GM18526 (cell line): ENCODE measurements around the gene TRPM8.

Experiments
- POLR2A ChIP-seq: IDR thresholded peaks from 3 replicates; pipeline ENCODE4 v1.6.1; 2011; ENCODE audit not compliant: insufficient read length; ENCODE audit errors: extremely low read depth

The TRPM8 gene

GRCh38 chr2:233982421-233983121 lies 65.4 kb downstream of the TRPM8 start:
- no peak for TF ChIP-seq POLR2A

- TF ChIP-seq POLR2A: no peak
These were observed 66.3 kb downstream of the TRPM8 start for GRCh38 chr2:233983445-233983844.

- no peak for TF ChIP-seq POLR2A
These were observed 71.4 kb downstream of the TRPM8 start for GRCh38 chr2:233988581-233988980.

GRCh38 chr2:233989221-233989858 lies 72.2 kb downstream of the TRPM8 start:
- no peak for TF ChIP-seq POLR2A

- no peak for TF ChIP-seq POLR2A
These were observed 73.2 kb downstream of the TRPM8 start for GRCh38 chr2:233990261-233990798.

GRCh38 chr2:233991196-233991595 lies 74.0 kb downstream of the TRPM8 start:
- TF ChIP-seq POLR2A: no peak

GRCh38 chr2:233992513-233993217 lies 75.5 kb downstream of the TRPM8 start:
- TF ChIP-seq POLR2A: no peak

- no peak for TF ChIP-seq POLR2A
These were observed 76.3 kb downstream of the TRPM8 start for GRCh38 chr2:233993461-233993860.

GRCh38 chr2:233994151-233994550 lies 77.0 kb downstream of the TRPM8 start:
- no peak for TF ChIP-seq POLR2A

GRCh38 chr2:233996000-233996399 lies 78.8 kb downstream of the TRPM8 start:
- TF ChIP-seq POLR2A: no peak

GRCh38 chr2:233996461-233996860 lies 79.3 kb downstream of the TRPM8 start:
- no peak for TF ChIP-seq POLR2A

GRCh38 chr2:233997707-233998106 lies 80.5 kb downstream of the TRPM8 start:
- TF ChIP-seq POLR2A: no peak

- TF ChIP-seq POLR2A: no peak
These were observed 82.0 kb downstream of the TRPM8 start for GRCh38 chr2:233999182-233999581.

- TF ChIP-seq POLR2A: no peak
These were observed 84.4 kb downstream of the TRPM8 start for GRCh38 chr2:234001380-234002160.

- TF ChIP-seq POLR2A: no peak
These were observed 85.1 kb downstream of the TRPM8 start for GRCh38 chr2:234002281-234002680.
